Activated effector memory CD4-positive, alpha-beta T cell treated with anti-CD3 and anti-CD28 coated beads, Interleukin-2, amount 50 U/mL, for 16 hours (primary cell): ENCODE measurements around the gene HEATR5A.
"Not testable (repeated sequence)": the region's sequence is repeated elsewhere in the genome, so short reads cannot be mapped to it uniquely, and the experiment has no call there.

ENCODE experiments used
- DNase-seq: peaks from one replicate; pipeline ENCODE4 v3.0.0-alpha.2; 2020

HEATR5A gene

DNA sequence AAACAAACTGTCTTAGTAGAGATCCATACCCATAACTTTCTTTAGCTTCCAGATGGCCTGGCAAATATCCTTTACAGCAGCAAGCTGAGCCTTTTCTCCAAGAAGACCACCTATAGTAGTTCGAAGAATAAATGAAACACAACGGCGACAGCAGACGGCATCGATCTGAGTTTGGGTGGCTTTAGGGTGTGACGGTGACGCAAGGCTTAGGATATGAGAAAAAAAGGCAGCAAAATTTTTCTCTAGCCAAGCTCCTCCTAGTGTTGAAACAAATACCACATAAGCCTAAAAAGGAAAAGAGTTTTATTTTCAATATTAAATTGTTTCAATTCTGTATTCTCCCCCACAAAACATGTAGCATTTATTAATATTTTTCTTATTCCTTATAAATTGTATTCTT is 33.3 kb downstream of the HEATR5A start:
- DNase-seq = no peak

- DNase-seq = no peak
Measured at GRCh38 chr14:31386271-31386670, 34.1 kb downstream of the HEATR5A start.

- no peak for DNase-seq
Measured at GRCh38 chr14:31382221-31382620, 38.1 kb downstream of the HEATR5A start.

DNA sequence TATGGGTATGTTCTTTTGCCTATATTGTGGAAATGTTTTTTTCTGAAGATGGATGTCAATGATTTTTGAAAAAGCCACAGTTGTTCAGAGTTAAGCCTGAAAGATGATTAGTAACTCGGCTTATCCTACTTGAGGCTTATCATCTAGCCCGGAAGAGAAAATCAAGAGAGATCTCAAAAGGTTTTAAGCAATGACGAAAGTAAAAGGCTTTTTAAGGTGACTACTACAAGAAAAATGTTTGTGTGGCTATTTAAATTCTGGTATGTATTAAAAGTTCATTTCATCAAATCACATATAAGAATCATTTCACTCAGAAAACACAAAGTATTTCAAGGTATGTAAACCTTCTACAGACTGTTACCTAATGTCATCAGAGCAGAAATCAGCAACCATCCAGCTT is 40.2 kb downstream of the HEATR5A start:
- DNase-seq = no peak

- DNase-seq = not testable (repeated sequence)
Measured at GRCh38 chr14:31379125-31379947, 41.0 kb downstream of the HEATR5A start.

DNA sequence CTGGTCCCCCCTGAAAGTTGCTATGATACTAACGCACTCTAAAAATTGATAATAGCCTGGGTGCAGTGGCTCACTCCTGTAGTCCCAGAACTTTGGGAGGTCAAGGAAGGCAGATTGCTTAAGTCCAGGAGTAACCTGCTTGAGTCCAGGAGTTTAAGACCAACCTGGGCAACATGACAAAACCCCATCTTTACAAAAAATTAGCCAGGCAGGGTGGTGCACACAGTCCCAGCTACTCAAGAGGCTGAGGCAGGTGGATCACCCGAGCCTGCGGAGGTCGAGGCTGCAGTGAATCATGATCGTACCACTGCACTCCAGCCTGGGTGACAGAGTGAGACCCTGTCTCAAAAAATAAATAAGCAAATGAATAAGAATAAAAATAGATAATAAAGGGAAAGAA is 42.9 kb downstream of the HEATR5A start:
- no peak for DNase-seq

DNA sequence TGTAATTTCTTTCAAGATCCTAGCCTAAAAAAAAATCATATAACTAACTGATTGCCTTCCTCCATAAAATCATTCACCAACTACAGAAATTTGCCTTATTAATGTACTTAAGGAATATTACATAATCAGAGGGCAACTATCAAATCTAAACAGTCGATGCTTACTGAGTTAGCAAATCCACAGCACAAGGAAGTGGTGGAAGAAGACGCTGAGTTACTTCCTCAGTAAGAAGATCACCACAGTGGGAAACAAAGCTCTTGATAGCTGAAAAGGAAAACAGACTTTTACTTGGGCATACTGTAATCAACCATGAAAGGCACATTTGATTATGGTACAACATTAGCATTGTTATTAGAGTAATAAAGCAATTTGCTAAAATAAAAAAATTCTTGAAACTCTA is 48.7 kb downstream of the HEATR5A start:
- DNase-seq = no peak

DNA sequence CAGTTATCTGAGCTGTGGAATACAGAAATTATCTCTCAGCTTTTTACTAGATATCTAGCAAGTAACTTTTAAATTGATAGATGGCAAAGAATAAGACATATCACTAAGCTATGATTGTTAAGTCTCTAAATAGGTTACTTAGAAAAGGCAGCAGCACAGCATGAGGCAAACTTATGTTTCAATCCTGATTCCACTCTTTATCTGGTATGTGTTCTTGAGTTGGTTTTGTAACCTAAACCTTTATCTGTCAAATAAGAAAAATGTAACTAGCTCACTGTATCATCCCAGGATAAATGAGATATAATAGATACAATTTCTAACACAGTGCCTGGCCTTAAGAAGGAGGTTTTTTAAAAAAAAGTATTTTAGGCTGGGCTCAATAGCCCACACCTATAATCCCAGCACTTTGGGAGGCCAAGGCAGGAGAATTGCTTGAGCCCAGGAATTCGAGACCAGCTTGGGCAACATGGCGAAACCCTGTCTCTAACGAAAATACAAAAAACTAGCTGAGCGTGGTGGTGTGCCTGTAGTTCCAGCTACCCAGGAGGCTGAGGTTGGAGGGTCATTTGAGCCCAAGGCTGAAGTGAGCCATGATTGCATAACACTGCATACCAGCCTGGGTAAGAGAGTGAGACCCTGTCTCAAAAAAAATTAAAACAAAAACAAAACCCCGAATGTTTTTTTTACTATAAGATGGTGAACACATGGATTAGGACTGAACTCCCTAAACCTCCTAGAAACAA is 56.8 kb downstream of the HEATR5A start:
- no peak for DNase-seq

DNA sequence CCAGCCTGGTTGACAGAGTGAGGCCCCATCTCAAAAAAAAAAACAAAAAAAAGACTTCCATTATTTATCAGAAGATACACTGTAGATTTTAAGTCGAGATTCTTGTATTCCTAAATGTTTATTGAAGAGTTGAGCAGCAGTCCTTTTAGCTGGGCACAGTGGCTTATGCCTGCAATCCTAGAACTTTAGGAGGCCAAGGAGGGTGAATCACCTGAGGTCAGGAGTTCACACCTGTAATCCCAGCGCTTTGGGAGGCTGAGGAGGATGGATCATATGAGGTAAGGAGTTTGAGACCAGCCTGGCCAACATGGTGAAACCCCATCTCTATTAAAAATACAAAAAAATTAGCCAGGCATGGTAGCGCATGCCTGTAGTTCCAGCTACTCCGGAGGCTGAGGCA is 57.6 kb downstream of the HEATR5A start:
- DNase-seq = no peak

DNA sequence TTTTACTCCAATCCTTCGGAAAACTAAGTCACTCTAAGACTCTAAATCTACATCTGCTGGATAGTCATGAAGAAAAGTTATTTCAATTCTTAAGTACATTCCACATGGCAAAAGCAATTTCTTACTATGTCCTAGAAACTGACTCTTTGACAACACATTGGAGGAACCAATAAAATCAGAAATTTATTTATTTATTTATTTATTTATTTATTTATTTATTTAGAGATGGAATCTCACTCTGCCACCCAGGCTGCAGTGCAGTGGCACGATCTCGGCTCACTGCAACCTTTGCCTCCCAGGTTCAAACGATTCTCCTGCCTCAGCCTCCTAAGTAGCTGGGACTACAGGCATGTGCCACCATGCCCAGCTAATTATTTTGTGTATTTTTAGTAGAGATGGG is 58.6 kb downstream of the HEATR5A start:
- not testable (repeated sequence) for DNase-seq

- no peak for DNase-seq
Measured at GRCh38 chr14:31360919-31361662, 59.3 kb downstream of the HEATR5A start.

GRCh38 chr14:31357279-31357678 is 63.1 kb downstream of the HEATR5A start:
- no peak for DNase-seq

- DNase-seq = no peak
Measured at GRCh38 chr14:31346097-31346496, 74.3 kb downstream of the HEATR5A start.

GRCh38 chr14:31341280-31341679 is 79.1 kb downstream of the HEATR5A start:
- DNase-seq = no peak

DNA sequence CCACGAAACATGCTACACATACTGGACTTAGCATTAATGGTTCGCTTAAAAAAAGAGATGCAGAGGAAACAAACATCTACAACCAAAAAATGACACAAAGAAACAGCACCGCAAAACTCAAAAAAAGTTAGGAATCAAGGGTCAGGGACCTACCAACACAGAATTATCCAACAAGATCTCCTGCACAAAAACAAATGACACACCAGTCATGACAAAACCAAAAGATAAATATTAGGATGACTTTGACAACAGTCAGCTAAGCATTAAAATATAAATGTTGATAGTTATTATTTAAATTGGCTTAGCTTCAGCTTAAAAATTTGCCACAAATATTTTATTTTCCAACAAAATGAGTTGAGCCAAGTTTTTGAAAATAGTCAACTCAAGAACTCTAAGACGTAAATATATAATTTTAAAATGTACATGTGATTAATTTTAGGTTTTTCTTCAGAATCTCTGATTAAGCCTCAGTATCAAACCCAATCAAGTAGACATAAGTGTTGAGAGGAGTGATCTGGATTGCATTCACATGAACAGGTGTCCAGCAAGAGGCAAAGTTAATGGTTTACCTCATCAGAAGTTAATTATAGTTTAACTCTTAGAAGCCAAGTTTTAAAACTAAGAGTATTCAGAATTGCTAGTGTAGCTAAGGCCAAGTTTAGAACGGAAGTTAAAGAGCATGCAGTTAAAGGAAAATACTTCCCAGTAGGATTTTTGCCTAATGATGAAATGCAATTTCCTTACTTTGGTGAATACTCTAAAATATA is 79.9 kb downstream of the HEATR5A start:
- DNase-seq = no peak

DNA sequence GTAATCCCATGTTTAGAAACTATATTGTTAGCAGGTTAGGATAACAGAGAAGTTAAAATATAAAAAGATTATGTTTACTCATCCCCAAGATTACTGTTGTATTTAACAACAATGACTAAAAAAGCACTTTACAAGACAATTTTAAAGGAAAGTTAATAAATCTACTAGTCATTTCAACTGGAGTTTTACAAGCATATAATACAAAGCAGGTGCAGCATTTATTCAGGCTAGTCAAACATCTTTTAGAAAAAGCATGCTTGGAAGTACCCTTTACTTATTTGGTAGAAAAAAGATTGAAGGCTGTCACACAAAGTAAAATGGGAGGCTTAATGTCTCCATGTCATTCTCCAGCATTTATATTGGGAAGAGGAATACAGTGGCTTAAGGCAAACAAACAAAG is 80.6 kb downstream of the HEATR5A start:
- DNase-seq = no peak

GRCh38 chr14:31337331-31337730 is 83.0 kb downstream of the HEATR5A start:
- no peak for DNase-seq

GRCh38 chr14:31336646-31337045 is 83.7 kb downstream of the HEATR5A start:
- DNase-seq = no peak

DNA sequence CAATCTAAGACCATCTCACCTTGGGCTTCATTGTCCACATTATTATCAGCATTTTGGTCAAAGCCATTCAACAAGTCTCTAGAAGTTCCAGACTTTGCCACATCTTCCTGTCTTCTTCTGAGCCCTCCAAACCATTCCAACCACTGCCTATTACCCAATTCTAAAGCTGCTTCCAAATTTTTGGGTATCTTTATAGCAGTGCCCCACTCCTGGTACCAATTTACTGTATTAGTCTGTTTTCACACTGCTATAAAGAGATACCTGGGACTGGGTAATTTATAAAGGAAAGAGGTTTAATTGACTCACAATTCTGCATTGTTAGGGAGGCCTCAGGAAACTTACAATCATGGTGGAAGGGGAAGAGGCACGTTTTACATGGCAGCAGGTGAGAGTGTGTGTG is 89.0 kb downstream of the HEATR5A start:
- not testable (repeated sequence) for DNase-seq

DNA sequence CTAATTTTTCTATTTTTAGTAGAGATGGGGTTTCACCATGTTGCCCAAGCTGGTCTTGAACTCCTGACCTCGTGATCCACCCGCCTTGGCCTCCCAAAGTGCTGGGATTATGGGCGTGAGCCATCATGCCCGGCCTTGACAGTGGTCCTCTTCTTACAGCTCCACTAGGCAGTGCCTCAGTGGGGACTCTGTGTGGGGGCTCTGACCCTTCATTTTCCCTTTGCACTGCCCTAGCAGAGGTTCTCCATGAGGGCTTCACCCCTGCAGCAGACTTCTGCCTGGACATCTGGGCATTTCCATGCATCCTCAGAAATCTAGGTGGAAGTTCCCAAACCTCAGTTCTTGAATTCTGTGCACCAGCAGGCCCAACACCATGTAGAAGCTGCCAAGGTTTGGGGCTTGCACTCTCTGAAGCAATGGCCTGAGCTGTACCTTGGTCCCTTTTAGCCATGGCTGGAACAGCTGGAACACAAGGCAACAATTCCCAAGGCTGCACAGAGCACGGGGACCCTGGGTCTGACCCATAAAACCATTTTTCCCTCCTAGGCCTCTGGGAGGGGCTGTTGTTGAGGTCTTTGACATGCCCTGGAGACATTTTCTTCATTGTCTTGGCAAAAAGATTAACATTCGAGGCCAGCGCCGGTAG is 90.4 kb downstream of the HEATR5A start:
- DNase-seq = not testable (repeated sequence)

- DNase-seq = no peak
Measured at GRCh38 chr14:31326111-31326510, 94.2 kb downstream of the HEATR5A start.

DNA sequence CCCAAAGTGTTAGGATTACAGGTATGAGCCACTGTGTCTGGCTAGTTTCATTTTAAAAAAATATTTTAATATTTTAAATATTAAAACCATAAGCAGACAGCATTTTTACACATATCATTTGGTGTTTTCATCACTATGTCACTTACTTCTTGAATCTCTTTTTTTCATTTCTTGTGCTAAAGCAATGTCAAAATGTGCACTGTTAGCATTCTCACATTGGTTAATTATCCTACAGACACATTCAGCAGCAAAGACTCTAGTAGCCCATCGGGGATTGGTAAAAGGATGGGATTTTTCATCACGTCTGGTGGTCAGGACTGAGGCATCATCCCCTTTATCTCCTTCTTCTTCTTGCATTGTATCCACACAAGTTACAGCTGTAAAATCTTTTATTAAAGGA is 96.9 kb downstream of the HEATR5A start:
- DNase-seq = no peak
